GM21367 (cell line): ENCODE results near the gene DLG2.

Experiments
- ATAC-seq: cut with Tn5 transposase; IDR thresholded peaks from one replicate; pipeline ENCODE4 v1.9.1; 2021; ENCODE audit not compliant: unreplicated experiment

Gene DLG2

GRCh38 chr11:84532364-84532763, 1094.8 kb downstream of the DLG2 start:
- no peak for ATAC-seq

GRCh38 chr11:84526250-84526649, 1100.9 kb downstream of the DLG2 start:
- no peak for ATAC-seq

- no peak for ATAC-seq
These were observed 1102.6 kb downstream of the DLG2 start for GRCh38 chr11:84524422-84525051.

GRCh38 chr11:84522331-84522730, 1104.8 kb downstream of the DLG2 start:
- ATAC-seq = no peak

- ATAC-seq = no peak
These were observed 1108.4 kb downstream of the DLG2 start for GRCh38 chr11:84518631-84519183.

GRCh38 chr11:84514436-84514835, 1112.7 kb downstream of the DLG2 start:
- no peak for ATAC-seq

GRCh38 chr11:84503503-84503902, 1123.6 kb downstream of the DLG2 start:
- no peak for ATAC-seq

GRCh38 chr11:84501750-84502149, 1125.4 kb downstream of the DLG2 start:
- ATAC-seq = no peak

- no peak for ATAC-seq
These were observed 1129.1 kb downstream of the DLG2 start for GRCh38 chr11:84497981-84498411.

GRCh38 chr11:84497181-84497580, 1130.0 kb downstream of the DLG2 start:
- ATAC-seq = no peak

GRCh38 chr11:84496122-84496521, 1131.0 kb downstream of the DLG2 start:
- ATAC-seq = no peak

- ATAC-seq = no peak
These were observed 1147.0 kb downstream of the DLG2 start for GRCh38 chr11:84480131-84480530.

GRCh38 chr11:84476581-84476980, 1150.6 kb downstream of the DLG2 start:
- no peak for ATAC-seq

- ATAC-seq = no peak
These were observed 1155.6 kb downstream of the DLG2 start for GRCh38 chr11:84471501-84471900.

- no peak for ATAC-seq
These were observed 1158.9 kb downstream of the DLG2 start for GRCh38 chr11:84468235-84468634.

GRCh38 chr11:84465040-84465439, 1162.1 kb downstream of the DLG2 start:
- no peak for ATAC-seq

GRCh38 chr11:84455691-84456090, 1171.5 kb downstream of the DLG2 start:
- ATAC-seq = no peak

GRCh38 chr11:84452211-84452610, 1174.9 kb downstream of the DLG2 start:
- ATAC-seq = no peak

- no peak for ATAC-seq
These were observed 1188.6 kb downstream of the DLG2 start for GRCh38 chr11:84438565-84438964.

- ATAC-seq = peak; percentile 97
These were observed 1189.8 kb downstream of the DLG2 start for GRCh38 chr11:84437071-84437980.

- ATAC-seq = no peak
These were observed 1196.5 kb downstream of the DLG2 start for GRCh38 chr11:84430661-84431060.

- no peak for ATAC-seq
These were observed 1201.5 kb downstream of the DLG2 start for GRCh38 chr11:84425673-84426072.
